Astrocyte (in vitro differentiated cells and primary cell): ENCODE data around the gene SIGLEC8. TPM values are rescaled to one million over a fixed set of nuclear protein-coding genes. Genes with fewer than 3 reads are reported as not detected.

Source experiments
- DNase-seq: peaks from one replicate; pipeline ENCODE4 v3.0.0-alpha.2; 2010; ENCODE audit warnings: low read depth
- FAIRE-seq: peaks from 2 replicates; lab custom pipeline; 2011; peaks lifted over from hg19 to GRCh38; lab: Jason Lieb, UNC
- H2AFZ ChIP-seq: 2 replicates; pipeline ENCODE4 v1.6.0; 2012; ENCODE audit warnings: low read depth, low read length, inconsistent platforms
- H3K27ac ChIP-seq: 2 replicates; pipeline ENCODE4 v1.5.1; 2011; ENCODE audit warnings: low read depth, low read length, inconsistent platforms
- H3K27me3 ChIP-seq: 2 replicates; pipeline ENCODE4 v1.6.0; 2011; ENCODE audit warnings: low read length, inconsistent platforms; ENCODE audit not compliant: insufficient read depth
- H3K36me3 ChIP-seq: 2 replicates; pipeline ENCODE4 v1.5.1; 2011; ENCODE audit warnings: low read length, inconsistent platforms; ENCODE audit not compliant: insufficient read depth
- H3K4me1 ChIP-seq: 2 replicates; pipeline ENCODE4 v1.5.1; 2011; ENCODE audit warnings: low read length, inconsistent platforms; ENCODE audit not compliant: insufficient read depth
- H3K4me2 ChIP-seq: 2 replicates; pipeline ENCODE4 v1.6.0; 2012; ENCODE audit warnings: low read length, inconsistent platforms
- H3K4me3 ChIP-seq: 2 replicates; pipeline ENCODE4 v1.5.1; 2011; ENCODE audit warnings: low read depth, mild to moderate bottlenecking, low read length, inconsistent platforms; ENCODE audit not compliant: insufficient read depth
- H3K79me2 ChIP-seq: 2 replicates; pipeline ENCODE4 v1.6.0; 2012; ENCODE audit warnings: mild to moderate bottlenecking, low read length, inconsistent platforms; ENCODE audit not compliant: insufficient read depth
- H3K9ac ChIP-seq: 2 replicates; pipeline ENCODE4 v1.6.0; 2012; ENCODE audit warnings: mild to moderate bottlenecking, low read length, inconsistent platforms
- H3K9me3 ChIP-seq: 2 replicates; pipeline ENCODE4 v1.5.1; 2012; ENCODE audit warnings: low read depth, mild to moderate bottlenecking, low read length, inconsistent platforms; ENCODE audit not compliant: insufficient read depth
- H4K20me1 ChIP-seq: 2 replicates; pipeline ENCODE4 v1.6.0; 2012; ENCODE audit warnings: low read length, inconsistent platforms; ENCODE audit not compliant: insufficient read depth
- H3K27ac Mint-ChIP-seq: one replicate; pipeline ENCODE4 v1.8.0; 2021; ENCODE audit warnings: mild to moderate bottlenecking, mixed read lengths; ENCODE audit not compliant: unreplicated experiment
- H3K27me3 Mint-ChIP-seq: one replicate; pipeline ENCODE4 v1.8.0; 2021; ENCODE audit warnings: low read depth, mixed read lengths; ENCODE audit not compliant: unreplicated experiment
- H3K36me3 Mint-ChIP-seq: one replicate; pipeline ENCODE4 v1.8.0; 2021; ENCODE audit warnings: low read depth, mixed read lengths; ENCODE audit not compliant: unreplicated experiment
- H3K4me1 Mint-ChIP-seq: one replicate; pipeline ENCODE4 v1.8.0; 2021; ENCODE audit warnings: low read depth, mixed read lengths; ENCODE audit not compliant: unreplicated experiment
- H3K4me3 Mint-ChIP-seq: one replicate; pipeline ENCODE4 v1.8.0; 2021; ENCODE audit warnings: mild to moderate bottlenecking, moderate library complexity, mixed read lengths; ENCODE audit not compliant: unreplicated experiment
- H3K9me3 Mint-ChIP-seq: one replicate; pipeline ENCODE4 v1.8.0; 2021; ENCODE audit warnings: mild to moderate bottlenecking, mixed read lengths; ENCODE audit not compliant: unreplicated experiment
- EZH2 ChIP-seq: IDR thresholded peaks from 2 replicates; pipeline ENCODE4 v1.6.1; 2012; ENCODE audit warnings: mild to moderate bottlenecking, low read length, inconsistent platforms; ENCODE audit not compliant: insufficient read depth
- total RNA-seq: library from RNA; stranded (reverse); gene quantifications from 2 replicates; pipeline ENCODE4 v1.2.1, GENCODE V29; 2021
- TF ChIP-seq, protein P1 (sequence below): IDR thresholded peaks from 2 replicates; pipeline ENCODE4 v1.5.1; 2011; ENCODE audit warnings: low read depth, mild to moderate bottlenecking, inconsistent platforms, low read length, moderate library complexity; ENCODE audit not compliant: insufficient read depth

SIGLEC8 gene
- total RNA-seq, 1 donor from 2014 or later = not detected

GRCh38 chr19:51430221-51430620, 28.0 kb downstream of the SIGLEC8 start:
- Histone ChIP-seq H3K4me2 (no peak overlapping the region), H3K79me2 (no peaks in the 10 kb centered on the region), H4K20me1 (no peaks in the 10 kb centered on the region), H3K4me3 (no peak overlapping the region), H3K9me3 (no peaks in the 10 kb centered on the region), H2AFZ (no peak overlapping the region), H3K27me3 (no peaks in the 10 kb centered on the region), H3K27ac (no peak overlapping the region), H3K36me3 (no peaks in the 10 kb centered on the region), H3K9ac (no peak overlapping the region), H3K4me1 (no peaks in the 10 kb centered on the region)
- H3K27ac Mint-ChIP-seq = no peak overlapping the region
- TF ChIP-seq EZH2 = no peak
- TF ChIP-seq, protein P1, sequence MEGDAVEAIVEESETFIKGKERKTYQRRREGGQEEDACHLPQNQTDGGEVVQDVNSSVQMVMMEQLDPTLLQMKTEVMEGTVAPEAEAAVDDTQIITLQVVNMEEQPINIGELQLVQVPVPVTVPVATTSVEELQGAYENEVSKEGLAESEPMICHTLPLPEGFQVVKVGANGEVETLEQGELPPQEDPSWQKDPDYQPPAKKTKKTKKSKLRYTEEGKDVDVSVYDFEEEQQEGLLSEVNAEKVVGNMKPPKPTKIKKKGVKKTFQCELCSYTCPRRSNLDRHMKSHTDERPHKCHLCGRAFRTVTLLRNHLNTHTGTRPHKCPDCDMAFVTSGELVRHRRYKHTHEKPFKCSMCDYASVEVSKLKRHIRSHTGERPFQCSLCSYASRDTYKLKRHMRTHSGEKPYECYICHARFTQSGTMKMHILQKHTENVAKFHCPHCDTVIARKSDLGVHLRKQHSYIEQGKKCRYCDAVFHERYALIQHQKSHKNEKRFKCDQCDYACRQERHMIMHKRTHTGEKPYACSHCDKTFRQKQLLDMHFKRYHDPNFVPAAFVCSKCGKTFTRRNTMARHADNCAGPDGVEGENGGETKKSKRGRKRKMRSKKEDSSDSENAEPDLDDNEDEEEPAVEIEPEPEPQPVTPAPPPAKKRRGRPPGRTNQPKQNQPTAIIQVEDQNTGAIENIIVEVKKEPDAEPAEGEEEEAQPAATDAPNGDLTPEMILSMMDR = no peak
- peaks cover 2% of the 10 kb centered on the region for H3K9me3 Mint-ChIP-seq
- no peaks in the 10 kb centered on the region for H3K36me3 Mint-ChIP-seq
- H3K4me3 Mint-ChIP-seq = no peak overlapping the region
- H3K27me3 Mint-ChIP-seq = peaks cover 19% of the 10 kb centered on the region
- H3K4me1 Mint-ChIP-seq = no peaks in the 10 kb centered on the region
- FAIRE-seq (no peak), DNase-seq (no peak)

GRCh38 chr19:51427201-51427600, 31.1 kb downstream of the SIGLEC8 start:
- H4K20me1 ChIP-seq = no peaks in the 10 kb centered on the region
- Mint-ChIP-seq H3K9me3 (peaks cover 4% of the 10 kb centered on the region), H3K36me3 (no peaks in the 10 kb centered on the region), H3K27ac (no peak overlapping the region), H3K4me3 (no peak overlapping the region), H3K4me1 (no peaks in the 10 kb centered on the region), H3K27me3 (peaks cover 19% of the 10 kb centered on the region)
- no peaks in the 10 kb centered on the region for H3K79me2 ChIP-seq
- H3K4me1 ChIP-seq = no peaks in the 10 kb centered on the region
- FAIRE-seq = no peak
- DNase-seq = no peak
- no peak for TF ChIP-seq EZH2
- TF ChIP-seq, protein P1 = no peak
- no peaks in the 10 kb centered on the region for H3K27me3 ChIP-seq
- H2AFZ ChIP-seq = no peak overlapping the region
- no peak overlapping the region for H3K9ac ChIP-seq
- H3K4me3 ChIP-seq = no peak overlapping the region
- H3K27ac ChIP-seq = no peak overlapping the region
- no peaks in the 10 kb centered on the region for H3K9me3 ChIP-seq
- H3K36me3 ChIP-seq = no peaks in the 10 kb centered on the region
- H3K4me2 ChIP-seq = no peak overlapping the region

DNA sequence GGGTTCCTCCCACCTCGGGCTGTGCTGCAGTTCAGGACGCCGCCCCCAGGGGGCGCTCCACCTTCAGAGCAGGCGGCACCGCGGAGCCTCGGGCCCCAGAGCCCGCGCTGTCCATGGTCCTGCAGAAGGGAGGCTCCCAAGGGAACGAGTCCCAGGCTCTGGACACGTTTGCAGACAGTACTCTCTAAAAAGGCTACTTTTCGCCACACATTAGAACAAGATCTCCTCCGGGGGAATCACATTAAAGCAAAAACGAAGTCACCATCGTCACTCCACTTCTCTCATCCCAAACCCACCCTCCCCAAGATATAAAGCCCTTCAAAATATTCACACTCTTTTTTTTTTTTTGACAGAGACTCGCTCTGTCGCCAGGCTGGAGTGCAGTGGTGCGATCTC, 36.2 kb downstream of the SIGLEC8 start:
- H3K4me3 Mint-ChIP-seq = no peak overlapping the region
- no peak overlapping the region for H2AFZ ChIP-seq
- no peaks in the 10 kb centered on the region for H3K4me1 ChIP-seq
- no peaks in the 10 kb centered on the region for H3K79me2 ChIP-seq
- no peaks in the 10 kb centered on the region for H3K36me3 Mint-ChIP-seq
- no peak overlapping the region for H3K9ac ChIP-seq
- no peak overlapping the region for H3K27ac ChIP-seq
- H3K4me1 Mint-ChIP-seq = no peaks in the 10 kb centered on the region
- H3K36me3 ChIP-seq = no peaks in the 10 kb centered on the region
- no peak for TF ChIP-seq EZH2
- TF ChIP-seq, protein P1 = peak; percentile 52
- FAIRE-seq = no peak
- H3K9me3 ChIP-seq = no peaks in the 10 kb centered on the region
- H3K4me2 ChIP-seq = no peak overlapping the region
- H3K27me3 Mint-ChIP-seq = peaks cover 16% of the 10 kb centered on the region
- no peaks in the 10 kb centered on the region for H3K27me3 ChIP-seq
- peaks cover 5% of the 10 kb centered on the region for H3K9me3 Mint-ChIP-seq
- no peak overlapping the region for H3K4me3 ChIP-seq
- no peaks in the 10 kb centered on the region for H4K20me1 ChIP-seq
- H3K27ac Mint-ChIP-seq = no peak overlapping the region
- peak; percentile 12 for DNase-seq
